IPS-11a (cell line): Measurements from ENCODE around the gene LRRC70.

Experiments used
- H3K4me3 ChIP-seq: one replicate; pipeline ENCODE4 v1.5.1; 2013; ENCODE audit warnings: low read depth, low read length, control low read depth

LRRC70 gene

GRCh38 chr5:62572918-62573514 is 5.6 kb upstream of the LRRC70 start:
- no peak overlapping the region for H3K4me3 ChIP-seq

DNA sequence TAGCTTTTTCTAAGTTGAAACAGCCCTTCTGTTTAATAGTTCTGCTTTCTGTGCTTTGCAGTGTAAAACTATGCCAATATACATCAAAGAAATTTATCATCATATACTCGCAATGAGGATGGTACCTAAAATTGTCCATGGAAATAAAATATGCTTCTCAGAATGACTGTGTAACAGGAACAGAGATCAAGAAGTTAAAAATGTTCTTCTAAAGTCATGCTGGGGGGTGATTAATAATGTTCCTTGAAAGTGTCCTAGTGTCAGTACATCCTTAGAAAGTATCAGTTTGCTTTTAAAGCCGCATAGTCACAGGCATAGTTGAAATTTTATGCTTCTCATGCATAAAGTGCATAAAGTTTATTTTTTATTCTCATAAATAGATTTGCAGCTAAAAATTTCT is 4.0 kb upstream of the LRRC70 start:
- H3K4me3 ChIP-seq, result no peak overlapping the region

DNA sequence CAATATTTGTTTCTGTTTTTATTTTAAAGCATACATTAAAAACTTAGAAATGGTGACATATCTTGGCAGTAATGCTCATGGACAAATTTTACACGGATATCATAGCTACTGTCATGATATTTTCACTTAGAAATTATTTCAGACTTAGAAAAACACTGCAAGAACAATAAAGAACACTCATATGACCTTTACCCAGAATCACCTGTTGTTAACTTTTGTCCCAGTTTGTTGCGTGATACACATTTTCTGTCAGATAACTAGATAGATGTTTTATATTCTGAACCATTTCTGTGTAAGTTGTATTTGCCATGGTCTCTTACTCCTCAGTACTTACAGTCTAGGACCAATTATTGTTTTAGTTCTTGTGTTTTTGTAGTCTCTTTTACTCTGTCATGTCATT is 3.6 kb upstream of the LRRC70 start:
- H3K4me3 ChIP-seq, result no peak overlapping the region

GRCh38 chr5:62575489-62575888 is 3.1 kb upstream of the LRRC70 start:
- no peak overlapping the region for H3K4me3 ChIP-seq

DNA sequence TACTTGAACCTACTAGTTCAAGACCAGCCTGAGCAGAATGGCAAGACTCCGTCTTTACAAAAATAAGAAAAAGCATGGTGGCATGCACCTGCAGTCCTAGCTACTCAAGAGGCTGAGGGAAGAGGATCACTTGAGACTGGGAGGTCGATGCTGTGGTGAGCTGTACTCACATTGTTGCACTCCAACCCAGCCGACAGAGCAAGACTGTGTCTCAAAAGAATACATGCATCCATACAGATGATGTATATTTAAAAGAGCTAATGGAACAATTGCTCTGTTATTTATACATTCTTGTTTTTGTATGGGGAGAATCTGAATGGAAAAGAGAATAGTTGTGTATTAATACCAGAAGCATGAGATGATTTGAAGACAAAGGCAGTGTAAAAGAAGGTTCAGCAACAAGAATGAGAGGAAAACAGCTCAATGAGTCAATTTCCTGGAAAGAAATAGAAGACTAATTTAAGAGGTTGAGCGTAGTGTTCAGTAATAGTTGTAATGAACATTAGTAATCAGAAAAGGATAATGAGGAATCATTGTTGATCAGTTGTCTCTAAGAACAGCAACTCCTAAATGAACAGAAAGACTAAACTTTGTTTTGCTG is 1.9 kb upstream of the LRRC70 start:
- no peak overlapping the region for H3K4me3 ChIP-seq

DNA sequence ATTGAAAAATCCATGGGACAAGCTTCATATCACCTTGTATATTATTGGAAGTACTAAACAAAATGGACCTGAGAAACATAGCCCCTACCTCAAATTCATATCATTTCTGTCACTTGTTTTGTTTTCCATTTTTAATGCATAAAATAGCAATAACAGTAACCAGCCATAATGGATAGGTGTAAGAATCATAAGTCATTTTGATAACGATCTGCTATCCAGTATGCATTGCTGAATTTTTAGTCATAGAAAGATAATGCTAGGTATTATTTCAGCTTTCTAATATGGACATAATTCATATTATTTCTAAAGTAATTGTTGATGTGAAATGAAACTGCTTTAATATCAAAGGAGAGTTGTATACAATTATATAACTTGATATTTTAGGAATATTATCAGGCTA is 1.1 kb upstream of the LRRC70 start:
- no peak overlapping the region for H3K4me3 ChIP-seq

- H3K4me3 ChIP-seq, result no peak overlapping the region
Measured at GRCh38 chr5:62579761-62580160, 1.1 kb downstream of the LRRC70 start.

GRCh38 chr5:62581836-62582597 is 3.4 kb downstream of the LRRC70 start:
- no peak overlapping the region for H3K4me3 ChIP-seq

DNA sequence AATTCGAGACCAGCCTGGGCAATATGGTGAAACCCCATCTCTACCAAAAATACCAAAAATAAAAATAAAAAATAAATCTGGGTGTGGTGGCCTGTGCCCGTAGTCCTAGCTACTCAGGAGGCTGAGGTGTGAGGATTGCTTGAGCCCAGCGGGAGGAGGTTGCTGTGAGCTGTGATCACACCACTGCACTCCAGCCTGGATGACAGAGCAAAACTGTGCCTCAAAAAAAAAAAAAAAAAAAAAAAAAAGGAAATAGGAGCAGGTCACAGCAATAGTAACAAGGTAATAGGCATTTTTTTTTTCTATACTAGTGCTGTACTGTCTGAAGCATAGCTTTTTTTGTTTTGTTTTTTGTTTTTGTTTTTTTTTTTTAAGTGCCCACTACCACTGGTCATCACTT is 5.8 kb downstream of the LRRC70 start:
- H3K4me3 ChIP-seq, result no peak overlapping the region

GRCh38 chr5:62585306-62585705 is 6.7 kb downstream of the LRRC70 start:
- H3K4me3 ChIP-seq, result no peak overlapping the region

GRCh38 chr5:62585751-62586150 is 7.1 kb downstream of the LRRC70 start:
- H3K4me3 ChIP-seq, result no peak overlapping the region

DNA sequence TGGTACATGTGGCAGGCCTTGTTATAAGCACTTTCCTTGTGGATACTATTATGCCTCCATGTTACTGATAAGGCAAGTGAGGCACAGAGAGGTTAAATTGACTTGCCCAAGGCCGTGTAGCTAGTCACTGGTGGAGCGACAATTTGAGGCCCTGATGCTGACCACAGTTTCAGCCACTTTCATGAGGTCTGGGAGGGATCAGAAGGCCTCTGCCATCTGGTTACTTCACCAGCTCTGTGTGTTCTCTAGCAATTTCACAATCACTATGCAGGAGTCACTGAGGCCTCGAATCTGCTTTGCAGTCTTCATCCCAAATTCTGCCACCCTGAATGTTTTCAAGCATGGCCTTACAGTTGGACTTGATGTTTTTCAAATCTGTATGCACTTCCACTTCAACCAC is 9.1 kb downstream of the LRRC70 start:
- no peak overlapping the region for H3K4me3 ChIP-seq

DNA sequence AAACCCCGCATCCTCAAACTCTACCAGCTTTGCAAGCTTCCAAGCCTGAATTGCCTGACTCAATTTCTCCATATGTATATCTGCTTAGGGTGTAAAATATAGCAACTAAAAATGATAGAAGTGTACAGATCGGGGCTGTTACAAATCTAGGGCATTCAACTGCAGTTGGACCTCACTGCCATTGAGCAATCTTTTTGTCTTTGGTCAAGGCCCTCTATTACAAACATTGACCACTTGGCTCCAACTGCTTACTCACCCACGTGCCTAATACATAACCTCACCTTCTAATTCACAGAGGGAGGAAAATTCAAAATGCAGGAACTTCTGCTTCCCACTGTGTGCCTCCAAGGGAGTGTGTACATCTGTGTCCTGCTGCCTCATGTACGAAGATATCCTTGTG is 10.0 kb downstream of the LRRC70 start:
- no peak overlapping the region for H3K4me3 ChIP-seq

DNA sequence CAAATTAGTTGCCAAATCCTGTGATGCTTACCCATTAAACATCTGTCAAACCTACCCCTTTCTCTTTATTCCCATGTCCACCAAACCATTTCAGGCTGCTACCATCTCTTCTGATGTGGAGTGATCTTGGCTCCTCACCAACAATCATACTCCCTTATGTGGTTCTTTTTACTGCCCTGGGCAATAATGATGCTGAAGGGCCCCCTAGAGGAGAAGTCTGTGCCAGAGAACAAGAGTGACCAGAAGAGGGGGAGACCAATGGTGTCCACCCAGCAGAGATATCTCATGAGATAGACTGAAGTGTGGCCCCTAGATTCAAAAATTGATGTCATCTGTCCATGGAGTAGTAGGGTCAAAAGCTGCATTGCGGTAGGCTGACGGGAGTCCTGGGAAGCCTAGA is 10.9 kb downstream of the LRRC70 start:
- H3K4me3 ChIP-seq, result no peak overlapping the region

- no peak overlapping the region for H3K4me3 ChIP-seq
Measured at GRCh38 chr5:62590387-62590786, 11.8 kb downstream of the LRRC70 start.

- no peak overlapping the region for H3K4me3 ChIP-seq
Measured at GRCh38 chr5:62592558-62592957, 13.9 kb downstream of the LRRC70 start.

DNA sequence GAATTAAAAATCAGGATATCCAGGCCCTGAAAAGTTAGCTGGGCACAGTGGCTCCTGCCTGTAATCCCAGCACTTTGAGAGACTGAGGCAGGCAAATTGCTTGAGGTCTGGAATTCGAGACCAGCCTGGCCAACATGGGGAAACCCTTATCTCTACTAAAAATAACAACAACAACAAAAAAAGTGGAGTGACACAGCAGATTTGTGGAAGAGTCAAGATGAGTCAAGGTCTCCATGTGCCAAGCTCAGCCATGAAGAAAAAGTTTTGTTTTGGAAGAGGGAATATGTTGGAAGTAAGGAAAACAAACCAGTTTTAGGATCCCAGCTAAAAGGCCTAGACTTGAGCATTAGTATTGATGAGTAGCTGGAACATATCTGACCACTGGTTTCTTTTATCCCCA is 14.7 kb downstream of the LRRC70 start:
- no peak overlapping the region for H3K4me3 ChIP-seq

DNA sequence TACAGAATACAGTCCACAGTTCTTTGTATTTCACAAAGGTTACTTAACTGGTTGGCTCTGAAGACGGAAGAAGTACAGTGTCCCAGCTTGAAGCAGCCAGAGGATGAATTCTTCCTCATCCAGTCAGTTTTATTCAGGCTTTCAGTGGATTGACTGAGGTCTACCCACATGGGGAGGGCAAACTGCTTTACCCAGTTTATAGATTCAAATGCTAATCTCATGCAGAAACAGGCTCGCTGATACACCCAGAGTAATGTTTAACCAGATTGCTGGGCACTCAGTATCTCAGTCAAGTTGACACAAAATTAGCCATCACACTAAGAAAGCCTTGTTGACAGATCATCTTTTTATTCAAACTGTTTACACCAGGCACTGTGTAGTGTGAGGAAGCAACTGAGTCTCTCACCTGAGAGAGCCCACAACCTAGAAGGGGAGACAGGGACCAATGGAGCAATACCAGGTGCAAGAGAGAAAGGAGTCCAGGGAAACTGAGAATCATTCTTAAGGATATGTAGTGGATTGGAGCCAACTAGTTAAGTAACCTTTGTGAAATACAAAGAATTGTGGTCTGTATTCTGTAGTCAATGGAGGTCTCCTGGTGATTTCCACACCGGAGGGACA is 15.9 kb downstream of the LRRC70 start:
- no peak overlapping the region for H3K4me3 ChIP-seq

GRCh38 chr5:62596096-62596495 is 17.5 kb downstream of the LRRC70 start:
- H3K4me3 ChIP-seq, result no peak overlapping the region

DNA sequence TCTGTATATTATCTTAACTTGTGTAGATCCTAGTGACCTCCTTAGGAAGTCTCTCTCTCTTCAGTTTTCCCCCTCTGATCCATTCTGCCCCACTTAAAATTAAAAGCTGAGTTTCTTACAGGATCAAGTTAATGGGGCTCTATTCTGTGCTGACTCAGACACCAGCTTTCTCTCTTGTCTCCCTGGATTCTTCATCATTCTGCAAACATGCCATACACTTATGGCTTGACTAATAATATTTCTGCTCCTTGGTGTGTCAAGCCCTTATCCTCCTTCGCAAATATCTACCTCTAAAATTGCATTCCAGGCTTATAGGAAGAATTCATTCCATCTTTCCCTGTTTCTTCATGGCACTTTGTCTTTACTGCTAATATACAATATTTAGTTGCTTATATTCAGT is 18.1 kb downstream of the LRRC70 start:
- H3K4me3 ChIP-seq, result no peak overlapping the region

GRCh38 chr5:62597314-62597713 is 18.7 kb downstream of the LRRC70 start:
- H3K4me3 ChIP-seq, result no peak overlapping the region
